ENCODE results near the gene ADAMTSL5.

DNA sequence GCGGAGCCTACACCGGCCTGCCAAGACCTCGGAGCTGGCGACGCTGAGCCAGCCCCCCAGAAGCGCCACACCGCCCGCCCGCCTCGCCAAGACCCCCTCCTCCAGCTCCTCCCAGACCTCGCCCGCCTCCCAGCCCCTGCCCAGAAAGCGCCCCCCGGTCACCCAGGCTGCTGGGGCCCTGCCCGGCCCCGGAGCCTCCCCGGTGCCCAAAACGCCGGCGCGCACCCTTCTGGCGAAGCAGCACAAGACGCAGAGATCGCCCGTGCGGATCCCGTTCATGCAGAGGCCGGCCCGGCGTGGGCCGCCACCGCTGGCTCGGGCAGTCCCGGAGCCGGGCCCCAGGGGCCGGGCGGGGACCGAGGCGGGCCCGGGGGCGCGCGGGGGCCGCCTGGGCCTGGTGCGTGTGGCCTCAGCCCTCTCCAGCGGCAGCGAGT, 44.0 kb downstream of the ADAMTSL5 start:
- TF ChIP-seq, protein P1, sequence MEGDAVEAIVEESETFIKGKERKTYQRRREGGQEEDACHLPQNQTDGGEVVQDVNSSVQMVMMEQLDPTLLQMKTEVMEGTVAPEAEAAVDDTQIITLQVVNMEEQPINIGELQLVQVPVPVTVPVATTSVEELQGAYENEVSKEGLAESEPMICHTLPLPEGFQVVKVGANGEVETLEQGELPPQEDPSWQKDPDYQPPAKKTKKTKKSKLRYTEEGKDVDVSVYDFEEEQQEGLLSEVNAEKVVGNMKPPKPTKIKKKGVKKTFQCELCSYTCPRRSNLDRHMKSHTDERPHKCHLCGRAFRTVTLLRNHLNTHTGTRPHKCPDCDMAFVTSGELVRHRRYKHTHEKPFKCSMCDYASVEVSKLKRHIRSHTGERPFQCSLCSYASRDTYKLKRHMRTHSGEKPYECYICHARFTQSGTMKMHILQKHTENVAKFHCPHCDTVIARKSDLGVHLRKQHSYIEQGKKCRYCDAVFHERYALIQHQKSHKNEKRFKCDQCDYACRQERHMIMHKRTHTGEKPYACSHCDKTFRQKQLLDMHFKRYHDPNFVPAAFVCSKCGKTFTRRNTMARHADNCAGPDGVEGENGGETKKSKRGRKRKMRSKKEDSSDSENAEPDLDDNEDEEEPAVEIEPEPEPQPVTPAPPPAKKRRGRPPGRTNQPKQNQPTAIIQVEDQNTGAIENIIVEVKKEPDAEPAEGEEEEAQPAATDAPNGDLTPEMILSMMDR (IDR thresholded peaks at IDR 0.05; ENCODE audit: low read length): no peak
- TF ChIP-seq EZH2 (IDR thresholded peaks at IDR 0.05; ENCODE audit: borderline replicate concordance, low read length): no peak

Data from OCI-LY1 (cell line).